CD4-positive, alpha-beta T cell (primary cell): ENCODE results near the gene ABTB1. TPM values are rescaled to one million over a fixed set of nuclear protein-coding genes. Genes with fewer than 3 reads are reported as not detected.
"Not testable (repeated sequence)": the region's sequence is repeated elsewhere in the genome, so short reads cannot be mapped to it uniquely, and the experiment has no call there.

Experiments used
- ATAC-seq: fragments of 200-7000 bp; cut with Tn5 transposase; one replicate; pipeline ENCODE4 v1.10.0; 2022; ENCODE audit warnings: mild to moderate bottlenecking; ENCODE audit not compliant: poor library complexity
- CTCF ChIA-PET: fragments of 350-600 bp; sonication (Branson Sonifier 250); formaldehyde crosslinking; loops from one replicate; lab custom pipeline; 2021; ENCODE audit warnings: antibody characterized with exemption, inconsistent platforms; lab: Charles Lee
- POLR2A ChIA-PET: fragments of 350-600 bp; sonication (Branson Sonifier 250); formaldehyde crosslinking; loops from one replicate; lab custom pipeline; 2021; ENCODE audit warnings: antibody characterized with exemption, inconsistent platforms; lab: Charles Lee
- DNase-seq, 14 experiments: peaks; one replicate each; pipeline ENCODE4 v3.0.0-alpha.2; 2013 to 2020; ENCODE audit warnings: mixed read lengths in 2 of 14
- H3K27ac ChIP-seq, 2 donors: one replicate each; pipeline versions ENCODE4 v1.5.1 to v1.7.0; 2013; ENCODE audit warnings: low read length in 2 of 2, low read depth in 1 of 2, mild to moderate bottlenecking in 1 of 2
- H3K27me3 ChIP-seq, 2 experiments: 1 replicate in 1 of 2; 2 replicates in 1 of 2; pipeline versions ENCODE4 v1.6.1 to v1.7.0; 2013; ENCODE audit warnings: low read length in 2 of 2, control low read depth in 1 of 2, mild to moderate bottlenecking in 1 of 2, moderate library complexity in 1 of 2; ENCODE audit not compliant: insufficient read depth in 2 of 2, control insufficient read depth in 1 of 2
- H3K36me3 ChIP-seq: one replicate; pipeline ENCODE4 v1.6.1; 2013; ENCODE audit warnings: low read length, control low read depth; ENCODE audit not compliant: insufficient read depth
- H3K4me1 ChIP-seq: one replicate; pipeline ENCODE4 v1.6.1; 2013; ENCODE audit warnings: low read length, control low read depth; ENCODE audit not compliant: insufficient read depth
- H3K4me3 ChIP-seq: one replicate; pipeline ENCODE4 v1.5.1; 2013; ENCODE audit warnings: mild to moderate bottlenecking, low read length, moderate library complexity
- H3K9me3 ChIP-seq, 2 experiments: 1 replicate in 1 of 2; 2 replicates in 1 of 2; pipeline versions ENCODE4 v1.6.1 to v1.7.0; 2013; ENCODE audit warnings: low read length in 2 of 2, mild to moderate bottlenecking in 2 of 2, control low read depth in 1 of 2, moderate library complexity in 1 of 2; ENCODE audit not compliant: control insufficient read depth in 1 of 2, insufficient read depth in 1 of 2
- H3K27ac Mint-ChIP-seq: one replicate; pipeline ENCODE4 v1.8.0; 2020; ENCODE audit warnings: mixed read lengths
- H3K27me3 Mint-ChIP-seq: one replicate; pipeline ENCODE4 v1.8.0; 2021; ENCODE audit warnings: mixed read lengths
- H3K36me3 Mint-ChIP-seq: one replicate; pipeline ENCODE4 v1.8.0; 2021; ENCODE audit warnings: low read depth, mixed read lengths
- H3K4me1 Mint-ChIP-seq: one replicate; pipeline ENCODE4 v1.8.0; 2021; ENCODE audit warnings: low read depth, mixed read lengths
- H3K4me3 Mint-ChIP-seq: one replicate; pipeline ENCODE4 v1.8.0; 2020; ENCODE audit warnings: mild to moderate bottlenecking, mixed read lengths
- H3K9me3 Mint-ChIP-seq: one replicate; pipeline ENCODE4 v1.8.0; 2020; ENCODE audit warnings: mixed read lengths
- CTCF ChIP-seq: fragments of 200-600 bp; IDR thresholded peaks from one replicate; pipeline ENCODE4 v1.8.0; 2022; ENCODE audit warnings: antibody characterized with exemption, mild to moderate bottlenecking
- intact Hi-C, 2 experiments: fragments of 100-400 bp; cut with DNase I in 1 of 2; cut with micrococcal nuclease in 1 of 2; formaldehyde crosslinking; loops; one replicate each; pipeline versions ENCODE4 v1.15.1 to v1.9.0; 2023 to 2025; cut with DNase I, micrococcal nuclease
- total RNA-seq, 174 experiments: library from RNA in 2 of 174; stranded (reverse) in 2 of 174; gene quantifications; one replicate each; pipeline ENCODE4 v1.2.3 and lab custom pipeline; 2021 to 2026

ABTB1 gene
- total RNA-seq, 2 experiments from 2014 or later = 116 to 118 TPM

GRCh38 chr3:127702151-127702578, 29.4 kb downstream of the ABTB1 start:
- H3K27me3 ChIP-seq = no peaks in the 10 kb centered on the region
- no peak for ATAC-seq
- peaks cover 5% of the 10 kb centered on the region for H3K4me1 Mint-ChIP-seq
- H3K9me3 Mint-ChIP-seq = peaks cover 2% of the 10 kb centered on the region
- H3K36me3 ChIP-seq = no peaks in the 10 kb centered on the region
- POLR2A ChIA-PET = no interaction called here
- DNase-seq = no peak
- intact Hi-C loops = no loop called here
- CTCF ChIA-PET = no interaction called here
- peaks cover 7% of the 10 kb centered on the region for H3K4me1 ChIP-seq
- H3K4me3 ChIP-seq = no peak overlapping the region
- H3K36me3 Mint-ChIP-seq = no peaks in the 10 kb centered on the region
- H3K9me3 ChIP-seq = peaks cover 0 to 4% of the 10 kb centered on the region in 2 experiments
- H3K4me3 Mint-ChIP-seq = no peak overlapping the region
- TF ChIP-seq CTCF = no peak
- no peak overlapping the region for H3K27ac Mint-ChIP-seq
- H3K27ac ChIP-seq = no peak overlapping the region
- H3K27me3 Mint-ChIP-seq = no peaks in the 10 kb centered on the region

- DNase-seq, intact Hi-C loops, CTCF ChIA-PET, ATAC-seq, H3K36me3 Mint-ChIP-seq, H3K36me3 ChIP-seq, H3K27ac ChIP-seq, H3K27me3 Mint-ChIP-seq, H3K4me1 ChIP-seq, H3K4me3 ChIP-seq, POLR2A ChIA-PET, H3K4me1 Mint-ChIP-seq, H3K4me3 Mint-ChIP-seq, H3K9me3 Mint-ChIP-seq, H3K27ac Mint-ChIP-seq, H3K27me3 ChIP-seq, H3K9me3 ChIP-seq: not testable (repeated sequence)
Measured at GRCh38 chr3:127704840-127705239, 32.1 kb downstream of the ABTB1 start.

GRCh38 chr3:127706312-127706711, 33.6 kb downstream of the ABTB1 start:
- ChIA-PET CTCF (no interaction called here), POLR2A (no interaction called here)
- intact Hi-C loops = no loop called here
- Mint-ChIP-seq H3K4me3 (no peak overlapping the region), H3K9me3 (peaks cover 2% of the 10 kb centered on the region), H3K27ac (no peak overlapping the region), H3K36me3 (no peaks in the 10 kb centered on the region), H3K4me1 (no peaks in the 10 kb centered on the region), H3K27me3 (no peaks in the 10 kb centered on the region)
- DNase-seq = peak in 1 of 14 experiments; percentile 5
- Histone ChIP-seq H3K27me3 (no peaks in the 10 kb centered on the region), H3K36me3 (no peaks in the 10 kb centered on the region), H3K9me3 (peaks cover 0 to 4% of the 10 kb centered on the region in 2 experiments), H3K4me1 (no peaks in the 10 kb centered on the region), H3K4me3 (no peak overlapping the region), H3K27ac (no peak overlapping the region)
- TF ChIP-seq CTCF = no peak
- ATAC-seq = no peak

- H3K4me1 Mint-ChIP-seq = no peaks in the 10 kb centered on the region
- no peaks in the 10 kb centered on the region for H3K36me3 ChIP-seq
- no peaks in the 10 kb centered on the region for H3K27me3 ChIP-seq
- H3K36me3 Mint-ChIP-seq = no peaks in the 10 kb centered on the region
- H3K4me3 Mint-ChIP-seq = no peak overlapping the region
- ChIA-PET POLR2A (no interaction called here), CTCF (no interaction called here)
- DNase-seq (peak in 1 of 14 experiments; percentile 20), ATAC-seq (no peak)
- H3K27ac ChIP-seq = no peak overlapping the region
- no peaks in the 10 kb centered on the region for H3K4me1 ChIP-seq
- H3K9me3 Mint-ChIP-seq = peaks cover 2% of the 10 kb centered on the region
- no peak overlapping the region for H3K27ac Mint-ChIP-seq
- intact Hi-C loops = no loop called here
- peaks cover 0 to 4% of the 10 kb centered on the region in 2 experiments for H3K9me3 ChIP-seq
- H3K4me3 ChIP-seq = no peak overlapping the region
- no peak for TF ChIP-seq CTCF
- no peaks in the 10 kb centered on the region for H3K27me3 Mint-ChIP-seq
Measured at GRCh38 chr3:127706785-127707351, 34.1 kb downstream of the ABTB1 start.
